ENCODE data around the gene CEACAM16.

CEACAM16 gene

DNA sequence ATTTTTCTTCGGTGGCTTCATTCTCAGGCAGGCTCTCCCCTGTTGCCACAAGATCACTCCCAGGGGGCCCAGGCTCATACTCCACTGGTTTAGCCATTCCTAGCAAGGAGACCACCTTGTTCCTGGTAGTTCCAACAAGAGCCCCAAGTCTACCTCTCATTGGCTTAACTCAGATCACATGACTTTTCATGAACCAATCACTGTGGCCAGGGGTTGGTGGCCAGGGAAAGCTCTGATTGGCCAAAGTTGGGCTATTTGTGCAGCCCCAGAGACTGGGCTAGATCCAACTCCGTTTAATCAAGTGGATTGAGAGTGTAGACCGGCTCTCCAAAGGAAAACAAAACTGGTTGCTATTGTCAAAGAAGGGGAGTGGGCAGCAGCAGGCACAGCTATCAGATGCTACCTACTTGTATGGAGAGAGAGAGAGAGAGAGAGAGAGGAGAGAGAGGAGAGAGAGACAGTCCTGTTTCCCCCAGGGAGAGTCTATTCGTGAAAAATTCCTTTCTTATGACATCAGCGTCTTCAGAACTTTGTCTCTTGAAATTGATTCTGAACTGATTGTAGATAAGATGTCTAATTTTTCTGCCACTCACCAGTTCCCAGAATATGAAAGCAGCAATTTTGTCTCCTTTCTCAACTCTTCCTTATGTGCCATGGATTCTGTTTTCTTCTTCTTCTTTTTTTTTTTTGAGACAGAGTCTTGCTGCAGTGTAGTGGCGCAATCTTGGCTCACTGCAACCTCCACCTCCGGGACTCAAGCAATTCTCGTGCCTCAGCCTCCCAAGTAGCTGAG lies 21.7 kb upstream of the CEACAM16 start (continued):
- TF ChIP-seq BCL6B (tag by site-specific recombination; IDR thresholded peaks at IDR 0.05) (no peak), ZNF426 (tag by site-specific recombination; IDR thresholded peaks at IDR 0.05) (no peak), ZNF48 (tag by site-specific recombination; IDR thresholded peaks at IDR 0.05) (no peak), ZNF239 (tag by site-specific recombination; IDR thresholded peaks at IDR 0.05) (0 out of 2 replicates have a peak, but pooled peaks have one; percentile 4), OSR2 (tag by site-specific recombination; IDR thresholded peaks at IDR 0.05) (no peak), GLIS1 (tag by site-specific recombination; IDR thresholded peaks at IDR 0.05) (peak; percentile 52), ZNF610 (tag by site-specific recombination; IDR thresholded peaks at IDR 0.05; ENCODE audit: borderline replicate concordance) (no peak), ZBTB21 (tag by site-specific recombination; IDR thresholded peaks at IDR 0.05) (peak; percentile 18; the same call in 1 of the 2 replicates), ZNF521 (tag by site-specific recombination; IDR thresholded peaks at IDR 0.05) (no peak), ZEB2 (tag by site-specific recombination; IDR thresholded peaks at IDR 0.05) (0 out of 2 replicates have a peak, but pooled peaks have one; percentile 55), ZBTB48 (tag by site-specific recombination; IDR thresholded peaks at IDR 0.05) (peak; percentile 61), ZNF37A (tag by site-specific recombination; IDR thresholded peaks at IDR 0.05) (no peak), SP7 (tag by site-specific recombination; IDR thresholded peaks at IDR 0.05) (peak; percentile 46; the same call in 1 of the 2 replicates), SP3 (tag by site-specific recombination; IDR thresholded peaks at IDR 0.05) (no peak; the same call in 1 of the 2 replicates), ZNF658 (tag by site-specific recombination; IDR thresholded peaks at IDR 0.05) (no peak), ZNF366 (tag by site-specific recombination; conservative IDR thresholded peaks at IDR 0.05) (peak; percentile 87), ZNF692 (tag by site-specific recombination; IDR thresholded peaks at IDR 0.05) (no peak), YY1 (tag by site-specific recombination; IDR thresholded peaks at IDR 0.05) (no peak), HOXA7 (CRISPR knock-in tag; IDR thresholded peaks at IDR 0.05; ENCODE audit: borderline replicate concordance) (no peak), ZNF596 (tag by site-specific recombination; IDR thresholded peaks at IDR 0.05) (peak; percentile 95), REPIN1 (tag by site-specific recombination; IDR thresholded peaks at IDR 0.05; ENCODE audit: low read depth) (no peak), ZXDB (tag by site-specific recombination; IDR thresholded peaks at IDR 0.05) (peak; percentile 60), ZNF747 (tag by site-specific recombination; IDR thresholded peaks at IDR 0.05) (no peak), ZBTB49 (tag by site-specific recombination; IDR thresholded peaks at IDR 0.05; ENCODE audit: low read depth) (no peak), KLF8 (tag by site-specific recombination; IDR thresholded peaks at IDR 0.05) (peak; percentile 87), ZNF341 (tag by site-specific recombination; IDR thresholded peaks at IDR 0.05; ENCODE audit: low read depth) (no peak), INSM2 (tag by site-specific recombination; IDR thresholded peaks at IDR 0.05) (no peak), KLF10 (tag by site-specific recombination; IDR thresholded peaks at IDR 0.05) (no peak)
- TF ChIP-seq, protein P1, sequence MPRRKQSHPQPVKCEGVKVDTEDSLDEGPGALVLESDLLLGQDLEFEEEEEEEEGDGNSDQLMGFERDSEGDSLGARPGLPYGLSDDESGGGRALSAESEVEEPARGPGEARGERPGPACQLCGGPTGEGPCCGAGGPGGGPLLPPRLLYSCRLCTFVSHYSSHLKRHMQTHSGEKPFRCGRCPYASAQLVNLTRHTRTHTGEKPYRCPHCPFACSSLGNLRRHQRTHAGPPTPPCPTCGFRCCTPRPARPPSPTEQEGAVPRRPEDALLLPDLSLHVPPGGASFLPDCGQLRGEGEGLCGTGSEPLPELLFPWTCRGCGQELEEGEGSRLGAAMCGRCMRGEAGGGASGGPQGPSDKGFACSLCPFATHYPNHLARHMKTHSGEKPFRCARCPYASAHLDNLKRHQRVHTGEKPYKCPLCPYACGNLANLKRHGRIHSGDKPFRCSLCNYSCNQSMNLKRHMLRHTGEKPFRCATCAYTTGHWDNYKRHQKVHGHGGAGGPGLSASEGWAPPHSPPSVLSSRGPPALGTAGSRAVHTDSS (tag by site-specific recombination; IDR thresholded peaks at IDR 0.05) = no peak
- TF ChIP-seq, protein P2, sequence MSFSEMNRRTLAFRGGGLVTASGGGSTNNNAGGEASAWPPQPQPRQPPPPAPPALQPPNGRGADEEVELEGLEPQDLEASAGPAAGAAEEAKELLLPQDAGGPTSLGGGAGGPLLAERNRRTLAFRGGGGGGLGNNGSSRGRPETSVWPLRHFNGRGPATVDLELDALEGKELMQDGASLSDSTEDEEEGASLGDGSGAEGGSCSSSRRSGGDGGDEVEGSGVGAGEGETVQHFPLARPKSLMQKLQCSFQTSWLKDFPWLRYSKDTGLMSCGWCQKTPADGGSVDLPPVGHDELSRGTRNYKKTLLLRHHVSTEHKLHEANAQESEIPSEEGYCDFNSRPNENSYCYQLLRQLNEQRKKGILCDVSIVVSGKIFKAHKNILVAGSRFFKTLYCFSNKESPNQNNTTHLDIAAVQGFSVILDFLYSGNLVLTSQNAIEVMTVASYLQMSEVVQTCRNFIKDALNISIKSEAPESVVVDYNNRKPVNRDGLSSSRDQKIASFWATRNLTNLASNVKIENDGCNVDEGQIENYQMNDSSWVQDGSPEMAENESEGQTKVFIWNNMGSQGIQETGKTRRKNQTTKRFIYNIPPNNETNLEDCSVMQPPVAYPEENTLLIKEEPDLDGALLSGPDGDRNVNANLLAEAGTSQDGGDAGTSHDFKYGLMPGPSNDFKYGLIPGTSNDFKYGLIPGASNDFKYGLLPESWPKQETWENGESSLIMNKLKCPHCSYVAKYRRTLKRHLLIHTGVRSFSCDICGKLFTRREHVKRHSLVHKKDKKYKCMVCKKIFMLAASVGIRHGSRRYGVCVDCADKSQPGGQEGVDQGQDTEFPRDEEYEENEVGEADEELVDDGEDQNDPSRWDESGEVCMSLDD (tag by site-specific recombination; IDR thresholded peaks at IDR 0.05) = no peak
